ENCODE measurements around the gene ST6GALNAC6. TPM values are rescaled to one million over a fixed set of nuclear protein-coding genes. Genes with fewer than 3 reads are reported as not detected.

Gene ST6GALNAC6
- polyA plus RNA-seq, 12 donors = 37.0 to 62.6 (median 51.5) TPM; not detected in 1

DNA sequence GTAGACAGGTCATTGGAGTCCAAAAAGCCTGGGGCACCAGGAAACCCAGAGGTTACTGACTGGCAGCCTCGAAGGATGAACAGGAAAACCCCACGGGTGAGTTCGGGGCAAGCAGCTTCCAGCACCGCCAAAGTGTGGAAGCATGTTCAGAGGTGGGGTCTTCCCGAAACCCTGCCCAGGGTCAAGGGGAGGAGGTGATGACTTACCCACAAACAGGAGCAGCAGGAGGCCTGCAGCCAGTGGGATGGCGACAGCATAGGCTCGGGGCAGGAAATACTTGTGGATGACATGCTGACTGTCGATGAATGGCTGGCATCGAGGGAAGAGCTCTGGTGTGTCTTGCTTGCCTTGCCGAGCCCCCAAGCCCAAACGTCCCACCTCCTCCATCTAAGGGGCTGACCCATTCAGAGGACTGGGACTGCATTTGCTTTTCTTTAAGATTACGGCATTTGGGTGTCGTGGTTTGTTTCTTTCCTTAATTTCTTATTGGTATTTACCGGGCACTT, 37.0 kb upstream of the ST6GALNAC6 start:
- DNase-seq = no peak

- no peak for DNase-seq
Measured at GRCh38 chr9:127935765-127936221, 36.4 kb upstream of the ST6GALNAC6 start.

- DNase-seq = no peak
Measured at GRCh38 chr9:127934986-127935385, 35.6 kb upstream of the ST6GALNAC6 start.

- DNase-seq = no peak
Measured at GRCh38 chr9:127934248-127934647, 34.8 kb upstream of the ST6GALNAC6 start.

DNA sequence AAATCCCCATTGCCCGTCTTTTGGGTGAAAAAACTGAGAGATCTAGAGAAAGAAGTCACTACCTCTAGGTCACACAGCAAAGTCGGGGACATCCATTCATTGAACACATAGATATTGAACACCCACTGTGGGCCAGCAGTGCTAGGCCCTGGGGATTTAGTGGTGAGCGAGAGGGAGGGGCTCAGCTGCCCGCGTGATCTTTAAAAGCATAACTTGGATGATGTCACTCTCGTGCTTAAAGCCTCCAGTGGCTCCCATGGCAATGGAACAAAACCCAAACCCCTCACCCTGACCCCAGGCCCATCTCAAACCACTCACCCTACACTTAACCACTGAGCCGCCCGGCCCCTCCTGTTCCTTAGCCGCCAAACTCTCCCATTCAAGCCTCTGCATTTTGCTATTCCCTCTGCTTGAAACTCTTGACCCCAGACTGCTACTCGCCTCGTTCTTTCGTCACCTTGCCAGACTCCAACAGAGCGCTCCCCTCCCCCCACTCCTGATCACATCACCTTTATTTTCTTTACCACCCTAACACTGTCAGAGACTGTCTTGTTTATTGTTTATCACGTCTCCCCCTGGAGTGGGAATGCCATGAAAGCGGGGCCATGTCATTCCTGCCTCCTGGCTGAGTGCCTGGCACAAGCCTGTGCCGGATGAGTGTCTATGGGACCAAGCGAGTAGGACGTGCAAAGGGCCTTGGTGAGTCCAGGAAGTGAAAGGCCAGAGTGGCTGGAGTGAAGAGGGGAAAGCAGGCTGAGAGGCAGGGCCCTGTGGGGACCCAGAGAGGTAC, 31.9 kb upstream of the ST6GALNAC6 start:
- DNase-seq = no peak

DNA sequence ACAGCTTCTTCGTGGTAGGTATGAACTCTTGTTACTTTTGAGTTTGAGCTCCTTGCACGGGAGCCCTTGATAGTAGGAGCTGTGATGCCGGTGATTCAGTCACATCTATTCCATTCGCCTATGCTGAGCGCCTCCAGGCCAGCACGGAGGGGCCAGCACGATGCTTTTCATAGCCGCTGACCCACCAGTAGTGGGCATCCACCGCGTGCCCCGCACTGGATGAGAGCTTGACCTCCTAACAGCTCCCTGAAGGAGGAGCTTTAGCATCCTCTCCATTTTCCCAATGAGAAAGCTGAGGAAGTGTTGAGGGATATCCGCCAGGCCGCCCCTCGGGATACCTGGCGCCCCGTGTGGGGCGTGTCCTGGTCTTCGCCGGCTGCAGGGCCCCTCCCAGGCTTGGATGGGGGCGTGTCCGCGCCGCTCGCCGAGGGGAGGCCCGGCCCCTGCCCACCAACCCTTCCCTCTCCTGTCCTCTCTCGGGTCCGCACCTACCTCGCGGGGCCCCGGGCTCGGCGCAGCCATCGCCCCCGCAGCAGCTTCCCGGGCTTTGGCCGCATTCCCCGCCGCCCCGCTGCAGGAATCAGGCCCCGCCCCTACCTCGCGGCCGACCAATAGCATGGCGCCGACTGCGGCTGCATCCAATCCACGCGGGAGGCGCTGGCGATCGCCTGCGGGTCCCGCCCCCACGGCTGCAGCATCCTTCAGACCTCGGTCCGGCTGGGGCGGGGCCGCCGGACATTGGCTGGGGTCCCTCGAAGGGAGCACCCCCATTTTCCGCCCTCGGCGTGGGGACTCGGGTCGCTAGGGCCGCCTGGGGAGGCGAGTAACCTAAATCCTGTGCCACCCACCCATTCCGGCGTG, 31.1 kb upstream of the ST6GALNAC6 start, which contains the start of gene PIP5KL1:
PIP5KL1 (minus strand) TSS at position 547 of the 861 bp plus-strand sequence; CDS start at position 522, 25 bp downstream.
- peak; percentile 79 for DNase-seq

GRCh38 chr9:127929625-127929979, 30.2 kb upstream of the ST6GALNAC6 start:
- no peak for DNase-seq

DNA sequence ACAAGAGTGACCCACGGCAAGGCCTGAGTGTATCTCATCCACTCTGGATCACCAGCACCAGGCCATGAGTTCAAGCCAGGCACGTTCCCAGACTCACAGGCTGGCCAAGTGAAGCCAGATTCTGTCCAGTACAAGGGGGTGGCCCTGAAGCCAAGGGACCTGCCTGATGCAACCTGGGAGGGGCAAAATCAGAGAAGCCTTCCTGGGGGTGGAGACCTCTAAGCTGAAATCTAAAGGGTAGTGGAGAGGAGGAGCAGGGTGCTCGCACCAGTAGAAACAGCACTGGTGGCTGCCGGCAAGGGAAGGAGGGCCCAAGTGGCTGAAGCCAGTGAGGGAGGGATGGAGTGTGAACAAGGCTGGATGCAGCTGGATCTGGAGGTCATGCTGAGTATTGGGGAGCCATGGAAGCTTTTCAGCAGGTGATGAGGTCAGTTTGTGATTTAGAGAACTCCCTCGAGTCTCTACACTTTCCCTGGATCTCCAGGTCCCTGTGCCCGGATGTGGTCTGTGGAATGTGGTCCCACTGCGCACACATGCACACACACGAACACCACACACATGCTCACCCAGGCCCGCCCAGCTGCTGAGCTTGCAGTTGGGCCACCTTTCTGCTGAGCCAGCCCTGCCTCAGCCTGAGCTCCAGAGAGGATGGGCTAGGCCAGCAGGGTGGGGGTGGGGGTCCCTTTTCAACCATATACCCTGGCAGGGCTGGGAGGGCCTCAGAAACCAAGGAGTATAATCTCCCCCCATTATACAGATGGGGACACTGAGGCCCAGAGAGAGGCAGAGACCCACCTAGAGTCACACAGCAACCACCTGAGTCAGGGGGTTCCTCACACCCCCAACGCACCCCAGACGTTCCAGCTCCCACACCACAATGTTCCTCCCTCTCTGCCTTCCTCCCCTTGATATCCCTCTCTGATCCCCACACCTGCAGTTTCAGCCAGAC, 29.5 kb upstream of the ST6GALNAC6 start:
- no peak for DNase-seq

DNA sequence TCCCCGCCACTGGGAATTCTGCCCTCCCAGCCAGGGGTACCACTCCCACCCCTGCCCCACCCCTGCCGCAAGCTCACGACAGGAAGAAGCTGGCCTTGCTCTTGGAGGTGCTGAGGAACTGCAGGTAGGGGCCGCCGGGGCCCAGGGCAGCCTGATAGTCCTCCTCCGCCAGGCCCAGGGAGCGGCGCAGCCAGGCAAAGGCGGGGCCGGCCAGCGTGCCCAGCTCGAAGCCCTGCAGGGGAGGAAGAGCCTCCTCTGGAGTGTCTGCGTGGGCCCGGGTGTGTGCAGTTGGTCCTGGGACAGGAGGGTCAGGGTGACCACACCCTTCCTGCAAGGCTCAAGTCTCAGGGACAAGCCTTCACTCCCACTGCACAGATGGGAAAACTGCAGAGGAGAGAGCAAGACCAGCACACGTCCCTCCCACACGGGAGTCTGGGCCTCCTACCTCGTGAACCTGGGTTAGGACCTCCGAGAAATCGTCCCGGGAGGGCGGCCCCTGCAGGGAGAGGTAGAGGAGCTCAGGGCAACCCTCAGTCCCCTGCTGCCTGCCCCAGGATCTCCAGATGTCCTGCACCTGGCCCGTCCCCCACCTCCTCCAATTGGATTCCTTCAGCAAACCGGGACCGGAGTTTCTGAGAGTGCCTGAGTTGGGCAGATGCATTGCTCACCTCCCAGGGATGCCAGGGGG, 28.7 kb upstream of the ST6GALNAC6 start:
- DNase-seq = no peak

DNA sequence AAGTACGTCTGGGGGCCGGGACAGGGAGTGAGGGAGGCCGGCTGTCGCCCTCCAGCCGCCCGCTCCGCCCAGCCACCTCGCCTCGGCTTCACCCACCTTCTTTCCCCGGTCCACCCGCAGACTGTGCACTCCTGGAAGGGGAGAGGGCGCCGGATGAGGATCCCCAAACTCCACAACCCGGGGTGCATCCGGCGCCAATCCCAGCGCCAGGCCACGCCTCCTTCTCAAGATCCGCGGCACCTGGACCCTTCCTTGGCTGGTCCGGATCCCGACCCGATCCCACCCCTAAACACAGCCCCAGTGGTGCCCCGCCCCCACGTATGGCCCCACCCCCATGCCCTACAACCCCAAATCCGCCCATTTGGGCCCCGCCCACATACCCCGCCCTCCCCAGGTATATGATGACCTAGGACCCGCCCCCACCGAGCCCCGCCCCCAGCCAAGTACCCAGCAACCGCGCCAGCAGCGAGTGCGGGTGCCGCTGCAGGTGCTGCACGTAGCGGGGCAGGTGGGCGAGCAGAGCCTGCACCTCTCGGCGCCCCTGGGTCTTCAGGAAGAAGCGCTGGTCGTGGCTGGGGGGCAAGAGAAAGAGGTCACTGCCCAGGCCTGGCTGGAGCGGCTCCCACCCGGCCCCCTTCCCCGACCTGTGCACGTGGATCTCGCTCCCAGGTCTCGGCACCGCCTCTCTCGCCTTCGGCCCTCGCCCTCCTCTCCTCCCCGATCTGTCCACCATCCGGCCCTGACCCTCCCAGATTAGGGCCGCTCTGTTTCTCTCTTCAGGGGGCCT, 28.0 kb upstream of the ST6GALNAC6 start:
- no peak for DNase-seq

DNA sequence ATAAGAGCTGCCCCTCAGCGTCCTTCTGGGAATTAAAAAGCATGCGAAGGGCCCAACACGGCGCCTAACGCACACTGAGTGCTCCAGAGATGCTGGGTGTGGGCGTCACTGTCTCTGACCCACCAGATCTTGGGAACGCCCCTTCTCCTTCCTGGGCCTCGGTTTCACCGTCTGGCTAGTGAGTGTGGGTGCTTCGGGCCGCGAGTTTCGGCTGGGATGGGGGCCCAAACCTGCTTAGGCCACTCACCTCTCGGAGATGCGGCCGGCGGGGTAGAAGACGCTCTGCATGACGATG, 27.4 kb upstream of the ST6GALNAC6 start:
- DNase-seq = no peak

DNA sequence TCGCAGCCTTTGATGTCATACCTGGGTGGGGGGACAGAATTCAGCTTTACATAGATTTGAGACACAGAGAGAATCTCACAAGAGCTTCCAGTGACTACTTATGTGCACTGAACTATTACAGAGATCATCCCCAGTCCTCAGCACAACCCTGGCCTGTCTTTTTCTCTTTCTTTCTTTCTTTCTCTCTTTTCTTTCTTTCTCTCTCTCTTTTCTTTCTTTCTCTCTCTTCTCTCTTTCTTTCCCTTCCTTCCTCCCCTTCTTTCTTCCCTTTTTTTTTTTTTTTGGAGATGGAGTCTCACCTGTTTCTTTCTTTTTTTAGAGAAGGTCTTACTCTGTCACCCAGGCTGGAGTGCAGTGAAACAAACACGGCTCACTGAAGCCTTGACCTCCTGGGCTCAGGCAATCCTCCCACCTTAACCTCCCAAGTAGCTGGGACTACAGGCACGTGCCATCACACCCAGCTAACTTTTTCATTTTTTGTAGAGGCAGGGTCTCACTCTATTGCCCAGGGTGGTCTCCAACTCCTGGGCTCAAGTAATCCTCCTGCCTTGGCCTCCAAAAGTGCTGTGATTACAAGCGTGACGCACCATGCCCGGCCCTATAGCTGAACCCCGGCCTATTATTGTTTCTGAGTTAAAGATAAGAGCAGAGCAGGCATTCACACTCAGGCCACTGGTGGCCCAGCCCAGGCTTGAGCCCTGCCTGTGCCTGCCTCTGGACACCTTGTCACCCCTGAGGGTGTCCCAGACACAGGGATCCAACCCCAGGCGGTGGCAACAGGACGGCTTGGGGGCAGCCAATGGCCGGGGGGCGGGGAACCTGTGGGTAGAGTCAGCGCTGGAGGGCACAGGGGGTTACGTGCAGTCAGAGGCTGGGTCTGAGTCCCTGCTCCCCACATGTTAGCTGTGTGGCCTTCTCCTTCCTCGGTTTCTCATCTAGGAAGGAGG, 26.8 kb upstream of the ST6GALNAC6 start:
- DNase-seq = no peak

- DNase-seq = no peak
Measured at GRCh38 chr9:127924736-127925444, 25.5 kb upstream of the ST6GALNAC6 start.

- no peak for DNase-seq
Measured at GRCh38 chr9:127923771-127924170, 24.4 kb upstream of the ST6GALNAC6 start.

GRCh38 chr9:127923046-127923445, 23.6 kb upstream of the ST6GALNAC6 start:
- no peak for DNase-seq

- DNase-seq = no peak
Measured at GRCh38 chr9:127921557-127922120, 22.2 kb upstream of the ST6GALNAC6 start.

- DNase-seq = no peak
Measured at GRCh38 chr9:127920794-127921193, 21.4 kb upstream of the ST6GALNAC6 start.

GRCh38 chr9:127919253-127919815, 19.9 kb upstream of the ST6GALNAC6 start:
- DNase-seq = no peak
